GM12878 (cell line): Measurements from ENCODE around the gene RETREG2. TPM values are rescaled to one million over a fixed set of nuclear protein-coding genes. Genes with fewer than 3 reads are reported as not detected.

Source experiments
- ATAC-seq: fragments of 200-7000 bp; cut with Tn5 transposase; 3 replicates; pipeline ENCODE4 v1.9.1; 2020; ENCODE audit warnings: mild to moderate bottlenecking, moderate library complexity
- BruUV-seq: library from RNA; stranded (reverse); fragments of 400-500 nt; replicated peaks from 2 replicates; lab custom pipeline; 2021; lab: Mats Ljungman, UMichigan
- CTCF ChIA-PET: fragments of 300-600 bp; sonication (Branson Sonifier 250); formaldehyde crosslinking; extraction: SDS; loops from one replicate; lab custom pipeline; 2021; ENCODE audit warnings: inconsistent platforms; lab: Yijun Ruan, JAX
- POLR2A ChIA-PET: fragments of 350-600 bp; formaldehyde crosslinking; extraction: SDS; loops from one replicate; lab custom pipeline; 2021; ENCODE audit warnings: inconsistent platforms; lab: Charles Lee
- RAD21 ChIA-PET: fragments of 300-600 bp; sonication (Branson Sonifier 250); formaldehyde crosslinking; loops from one replicate; lab custom pipeline; 2023; ENCODE audit warnings: antibody characterized with exemption; ENCODE audit not compliant: unreplicated experiment; lab: Charles Lee
- SMC1A ChIA-PET: fragments of 300-600 bp; sonication (Branson Sonifier 250); formaldehyde crosslinking; loops from one replicate; lab custom pipeline; 2023; ENCODE audit not compliant: unreplicated experiment, uncharacterized antibody; lab: Charles Lee
- DNase-seq: peaks from one replicate; pipeline ENCODE4 v3.0.0-alpha.2; 2011; ENCODE audit warnings: low read depth, low spot score
- FAIRE-seq: peaks from 3 replicates; lab custom pipeline; 2011; peaks lifted over from hg19 to GRCh38; lab: Jason Lieb, UNC
- H2AFZ ChIP-seq: 2 replicates; pipeline ENCODE4 v1.6.0; 2011; ENCODE audit warnings: low read depth, low read length, control low read depth; ENCODE audit not compliant: control insufficient read depth
- H3K27ac ChIP-seq: 2 replicates; pipeline ENCODE4 v1.5.1; 2011; ENCODE audit warnings: control low read depth; ENCODE audit not compliant: control insufficient read depth, insufficient read depth
- H3K27me3 ChIP-seq, 2 experiments: replicated peaks in 1 of 2; 2 replicates each; pipeline versions ENCODE4 v1.6.0 to v1.6.1; 2011; ENCODE audit warnings: low read length in 1 of 2; ENCODE audit not compliant: control insufficient read depth in 2 of 2, insufficient read depth in 2 of 2
- H3K36me3 ChIP-seq, 2 experiments: 2 replicates each; pipeline ENCODE4 v1.5.1; 2011; ENCODE audit warnings: low read length in 1 of 2; ENCODE audit not compliant: control insufficient read depth in 2 of 2, insufficient read depth in 2 of 2
- H3K4me1 ChIP-seq: 2 replicates; pipeline ENCODE4 v1.6.1; 2011; ENCODE audit warnings: mild to moderate bottlenecking, low read length, moderate library complexity, mixed read lengths; ENCODE audit not compliant: control insufficient read depth, insufficient read depth
- H3K4me2 ChIP-seq: 2 replicates; pipeline ENCODE4 v1.6.0; 2011; ENCODE audit warnings: control low read depth; ENCODE audit not compliant: control insufficient read depth, insufficient read depth
- H3K4me3 ChIP-seq: fragments of 200-600 bp; sonication (generic); 2 replicates; pipeline ENCODE4 v1.5.1; 2016
- H3K79me2 ChIP-seq: 2 replicates; pipeline ENCODE4 v1.6.0; 2011; ENCODE audit warnings: low read length; ENCODE audit not compliant: control insufficient read depth, insufficient read depth
- H3K9ac ChIP-seq: 2 replicates; pipeline ENCODE4 v1.8.0; 2011; ENCODE audit warnings: low read length, control low read depth, mixed read lengths; ENCODE audit not compliant: control insufficient read depth, insufficient read depth
- H3K9me3 ChIP-seq: replicated peaks from 3 replicates; pipeline ENCODE4 v1.5.1; 2011; ENCODE audit warnings: mild to moderate bottlenecking, low read length; ENCODE audit not compliant: control insufficient read depth, insufficient read depth
- H4K20me1 ChIP-seq: 2 replicates; pipeline ENCODE4 v1.6.0; 2011; ENCODE audit not compliant: control insufficient read depth, insufficient read depth
- CHD1 ChIP-seq: IDR thresholded peaks from 2 replicates; pipeline ENCODE4 v1.6.1; 2012; ENCODE audit warnings: low read depth, low read length, improper control_type of control experiment
- CREM ChIP-seq: IDR thresholded peaks from 2 replicates; pipeline ENCODE4 v1.6.1; 2014; ENCODE audit warnings: antibody characterized with exemption, low read depth
- FOXK2 ChIP-seq: fragments of 450-650 bp; IDR thresholded peaks from 2 replicates; pipeline ENCODE4 v1.6.1; 2017; ENCODE audit warnings: mild to moderate bottlenecking, moderate library complexity
- NFYA ChIP-seq: IDR thresholded peaks from 2 replicates; pipeline ENCODE4 v1.6.1; 2011; ENCODE audit warnings: low read depth, mild to moderate bottlenecking, low read length, improper control_type of control experiment, borderline replicate concordance
- NR2F1 ChIP-seq: fragments of 450-650 bp; conservative IDR thresholded peaks from 2 replicates; pipeline ENCODE4 v1.6.1; 2017; ENCODE audit warnings: mild to moderate bottlenecking
- POLR2A ChIP-seq: IDR thresholded peaks from 2 replicates; pipeline ENCODE4 v1.6.1; 2011; ENCODE audit warnings: low read depth, mild to moderate bottlenecking, low read length
- SRF ChIP-seq, 2 experiments: IDR thresholded peaks; 2 replicates each; pipeline ENCODE4 v1.6.1; 2011; ENCODE audit warnings: low read depth in 2 of 2, low read length in 2 of 2, mild to moderate bottlenecking in 1 of 2, moderate library complexity in 1 of 2
- WGBS: methylation state at CpG from one replicate; pipeline ENCODE4 v1.1.6; 2016; ENCODE audit warnings: low lambda C conversion rate; ENCODE audit not compliant: insufficient replicate concordance, insufficient coverage; ENCODE audit errors: missing lambda C conversion rate; 5-methylcytosine and 5-hydroxymethylcytosine counted together
- in situ Hi-C: fragments of 300-500 bp; cut with MboI; formaldehyde crosslinking; loops from 9 replicates; pipeline ENCODE4 v1.14.3; 2018; ENCODE audit warnings: mixed read lengths
- intact Hi-C: fragments of 100-400 bp; cut with micrococcal nuclease; formaldehyde crosslinking; loops from one replicate; pipeline ENCODE4 v1.14.2; 2022; ENCODE audit not compliant: unreplicated experiment
- polyA plus RNA-seq, 11 experiments: library from polyadenylated mRNA; depleted of rRNA in 4 of 11; unstranded in 6 of 11; stranded (reverse) in 5 of 11; fragments of >200 nt; fragmentation: Nextera tagmentation in 4 of 11; fragmentation: Illumina TruSeq in 1 of 11; extraction: Ambion mirVana in 4 of 11; extraction: Trizol in 1 of 11; gene quantifications; 1 replicate in 1 of 11; 2 replicates in 10 of 11; pipeline versions ENCODE4 v1.2.1 to v1.2.3, GENCODE V29; 2011 to 2016; ENCODE audit warnings: inconsistent platforms in 2 of 11, missing spikeins in 2 of 11, low read depth in 1 of 11
- total RNA-seq, 4 experiments: library from RNA; depleted of rRNA in 3 of 4; stranded (reverse); fragments of >200 nt in 3 of 4; fragmentation: Illumina TruSeq in 1 of 4; extraction: Trizol in 1 of 4; gene quantifications; 2 replicates each; pipeline versions ENCODE4 v1.2.1 to v1.2.3, GENCODE V29; 2013 to 2021
- TF ChIP-seq, protein P1 (sequence below): IDR thresholded peaks from 2 replicates; pipeline ENCODE4 v1.6.1; 2012; ENCODE audit warnings: low read depth, low read length, improper control_type of control experiment
- TF ChIP-seq, protein P2 (sequence below), 3 experiments: IDR thresholded peaks in 2 of 3; conservative IDR thresholded peaks in 1 of 3; 2 replicates each; pipeline ENCODE4 v1.5.1; 2011; ENCODE audit warnings: low read depth in 3 of 3, low read length in 3 of 3, mild to moderate bottlenecking in 3 of 3, control low read depth in 2 of 3, moderate library complexity in 2 of 3, inconsistent platforms in 1 of 3, mixed read lengths in 1 of 3; ENCODE audit not compliant: control insufficient read depth in 2 of 3, insufficient read depth in 1 of 3; ENCODE audit errors: extremely low read depth in 1 of 3
- TF ChIP-seq, protein P3 (sequence below): IDR thresholded peaks from 2 replicates; pipeline ENCODE4 v1.6.1; 2011; ENCODE audit warnings: low read depth, low read length, improper control_type of control experiment, borderline replicate concordance
- TF ChIP-seq, protein P4 (sequence below): fragments of 450-650 bp; conservative IDR thresholded peaks from 2 replicates; pipeline ENCODE4 v1.6.1; 2017; ENCODE audit warnings: mild to moderate bottlenecking, moderate library complexity
- TF ChIP-seq, protein P5 (sequence below): fragments of 450-650 bp; IDR thresholded peaks from 2 replicates; pipeline ENCODE4 v1.6.1; 2016; ENCODE audit warnings: mild to moderate bottlenecking

The RETREG2 gene
- total and polyA plus RNA-seq, 10 of the 15 experiments (the other 5 are each of a cell fraction or from before 2014, with no cell fraction given) = 10.1 to 72.0 (median 28.3) TPM

DNA sequence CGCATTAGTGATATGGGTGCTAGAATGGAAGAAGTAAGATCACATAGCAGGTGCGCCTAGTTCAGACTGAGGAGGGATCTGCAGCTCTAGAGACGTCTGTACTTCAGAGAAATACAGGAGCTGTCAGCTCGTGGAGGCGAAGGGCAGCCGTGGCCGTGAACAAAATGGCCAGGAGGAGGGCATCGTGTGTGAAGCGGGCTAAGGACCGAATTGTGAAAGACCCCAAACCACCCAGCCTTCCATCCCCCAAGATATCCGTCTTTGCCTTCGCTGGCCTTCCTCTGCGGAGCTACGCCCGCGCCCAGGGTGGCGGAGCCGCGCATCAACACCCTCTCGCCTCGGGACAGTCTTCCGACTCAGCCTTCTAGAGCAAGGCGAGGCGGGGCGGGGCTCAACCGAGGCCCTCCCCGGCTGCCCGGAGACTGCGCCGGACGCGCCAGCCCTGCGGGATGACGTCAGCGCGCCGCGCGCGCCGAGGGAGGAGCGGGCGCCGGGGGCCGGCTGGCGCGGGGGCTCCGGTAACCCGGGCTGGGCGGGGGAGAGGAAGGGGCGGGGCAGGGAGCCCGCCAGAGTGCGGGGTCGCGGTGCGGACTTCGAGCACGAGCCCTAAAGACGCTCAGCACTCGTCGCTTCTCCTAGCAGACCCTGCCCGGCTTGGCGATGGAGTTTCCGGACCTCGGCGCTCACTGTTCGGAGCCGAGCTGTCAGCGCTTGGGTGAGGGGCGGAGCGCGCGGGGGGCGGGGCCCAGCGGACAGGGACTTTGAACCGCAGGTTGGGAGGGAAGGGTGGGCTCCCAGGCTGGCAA, 28.5 kb downstream of the RETREG2 start, which contains the start of gene ZFAND2B:
ZFAND2B (plus strand) TSS at position 455 of the 806 bp plus-strand sequence; CDS start at position 661, 206 bp downstream.
- ChIA-PET CTCF (interaction anchor here (0.6 to 2.1 kb wide), 14 partner anchors 8 to 88 kb away, joined by 3 to 19 read pairs (median 4); partner anchors contain the start of genes ANKZF1, ATG9A, CNPPD1 and NHEJ1), POLR2A (interaction anchor here (0.6 to 4.0 kb wide), 24 partner anchors 11 to 635 kb away, joined by 3 to 47 read pairs (median 5); partner anchors contain the start of genes ANKZF1, ATG9A, CNPPD1 and DNPEP), SMC1A (interaction anchor here (1.0 to 3.1 kb wide), 13 partner anchors 10 to 89 kb away, joined by 3 to 14 read pairs (median 5); partner anchors contain the start of genes ABCB6, CNPPD1, GLB1L and SLC23A3), RAD21 (interaction anchor here (0.7 to 2.9 kb wide), 14 partner anchors 10 to 88 kb away, joined by 3 to 21 read pairs (median 6); partner anchors contain the start of genes CNPPD1, DNAJB2, GLB1L and SLC23A3)
- Histone ChIP-seq H3K79me2 (no peaks in the 10 kb centered on the region; the same call in 1 of the 2 replicates), H2AFZ (peak within 1 kb of the TSS; percentile 96), H3K9me3 (no peaks in the 10 kb centered on the region), H3K27ac (peak within 1 kb of the TSS; percentile 72), H4K20me1 (no peaks in the 10 kb centered on the region), H3K36me3 (peaks cover 0 to 4% of the 10 kb centered on the region in 2 experiments; a peak in 1 of 4 replicates), H3K4me2 (peak within 1 kb of the TSS; percentile 92), H3K27me3 (no peaks in the 10 kb centered on the region), H3K4me3 (peak within 1 kb of the TSS; percentile 50), H3K9ac (peak within 1 kb of the TSS; percentile 67), H3K4me1 (peaks cover 8% of the 10 kb centered on the region)
- WGBS = under 1% methylated on average over 38 of the region's 76 CpGs
- BruUV-seq = TSS peak; percentile 94
- FAIRE-seq = peak; percentile 49
- DNase-seq = peak; percentile 52
- ATAC-seq = peak; percentile 99
- intact Hi-C loops (loop anchor here (2.0 to 5.0 kb wide), 2 partner anchors 30 to 71 kb away; partner anchors contain the start of genes CNPPD1 and DNAJB2), in situ Hi-C loops (loop anchor here (5.0 kb wide), 1 partner anchor 34 kb away; the partner anchor contains the start of gene SLC23A3)
- TF ChIP-seq CHD1 (no peak), NR2F1 (peak; percentile 50; the same call in 1 of the 2 replicates), CREM (peak; percentile 66; the same call in 1 of the 2 replicates), NFYA (no peak), POLR2A (peak; percentile 99), SRF (IDR thresholded peaks at IDR 0.05; ENCODE audit: low read depth in 2 of 2, low read length in 2 of 2) (peak; percentile 71 to 86), FOXK2 (peak; percentile 45; the same call in 1 of the 2 replicates)
- TF ChIP-seq, protein P1, sequence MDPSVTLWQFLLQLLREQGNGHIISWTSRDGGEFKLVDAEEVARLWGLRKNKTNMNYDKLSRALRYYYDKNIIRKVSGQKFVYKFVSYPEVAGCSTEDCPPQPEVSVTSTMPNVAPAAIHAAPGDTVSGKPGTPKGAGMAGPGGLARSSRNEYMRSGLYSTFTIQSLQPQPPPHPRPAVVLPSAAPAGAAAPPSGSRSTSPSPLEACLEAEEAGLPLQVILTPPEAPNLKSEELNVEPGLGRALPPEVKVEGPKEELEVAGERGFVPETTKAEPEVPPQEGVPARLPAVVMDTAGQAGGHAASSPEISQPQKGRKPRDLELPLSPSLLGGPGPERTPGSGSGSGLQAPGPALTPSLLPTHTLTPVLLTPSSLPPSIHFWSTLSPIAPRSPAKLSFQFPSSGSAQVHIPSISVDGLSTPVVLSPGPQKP = 0 out of 2 replicates have a peak, but pooled peaks have one; percentile 13
- TF ChIP-seq, protein P2, sequence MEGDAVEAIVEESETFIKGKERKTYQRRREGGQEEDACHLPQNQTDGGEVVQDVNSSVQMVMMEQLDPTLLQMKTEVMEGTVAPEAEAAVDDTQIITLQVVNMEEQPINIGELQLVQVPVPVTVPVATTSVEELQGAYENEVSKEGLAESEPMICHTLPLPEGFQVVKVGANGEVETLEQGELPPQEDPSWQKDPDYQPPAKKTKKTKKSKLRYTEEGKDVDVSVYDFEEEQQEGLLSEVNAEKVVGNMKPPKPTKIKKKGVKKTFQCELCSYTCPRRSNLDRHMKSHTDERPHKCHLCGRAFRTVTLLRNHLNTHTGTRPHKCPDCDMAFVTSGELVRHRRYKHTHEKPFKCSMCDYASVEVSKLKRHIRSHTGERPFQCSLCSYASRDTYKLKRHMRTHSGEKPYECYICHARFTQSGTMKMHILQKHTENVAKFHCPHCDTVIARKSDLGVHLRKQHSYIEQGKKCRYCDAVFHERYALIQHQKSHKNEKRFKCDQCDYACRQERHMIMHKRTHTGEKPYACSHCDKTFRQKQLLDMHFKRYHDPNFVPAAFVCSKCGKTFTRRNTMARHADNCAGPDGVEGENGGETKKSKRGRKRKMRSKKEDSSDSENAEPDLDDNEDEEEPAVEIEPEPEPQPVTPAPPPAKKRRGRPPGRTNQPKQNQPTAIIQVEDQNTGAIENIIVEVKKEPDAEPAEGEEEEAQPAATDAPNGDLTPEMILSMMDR (IDR thresholded peaks at IDR 0.05 in 2 of 3, conservative IDR thresholded peaks at IDR 0.05 in 1 of 3; ENCODE audit: control insufficient read depth in 2 of 3, extremely low read depth in 1 of 3, insufficient read depth in 1 of 3, low read depth in 3 of 3, low read length in 3 of 3) = peak in 2 of 3 experiments; percentile 9 to 14; a peak in 1 of 6 replicates
- TF ChIP-seq, protein P3, sequence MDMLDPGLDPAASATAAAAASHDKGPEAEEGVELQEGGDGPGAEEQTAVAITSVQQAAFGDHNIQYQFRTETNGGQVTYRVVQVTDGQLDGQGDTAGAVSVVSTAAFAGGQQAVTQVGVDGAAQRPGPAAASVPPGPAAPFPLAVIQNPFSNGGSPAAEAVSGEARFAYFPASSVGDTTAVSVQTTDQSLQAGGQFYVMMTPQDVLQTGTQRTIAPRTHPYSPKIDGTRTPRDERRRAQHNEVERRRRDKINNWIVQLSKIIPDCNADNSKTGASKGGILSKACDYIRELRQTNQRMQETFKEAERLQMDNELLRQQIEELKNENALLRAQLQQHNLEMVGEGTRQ = no peak
- TF ChIP-seq, protein P4, sequence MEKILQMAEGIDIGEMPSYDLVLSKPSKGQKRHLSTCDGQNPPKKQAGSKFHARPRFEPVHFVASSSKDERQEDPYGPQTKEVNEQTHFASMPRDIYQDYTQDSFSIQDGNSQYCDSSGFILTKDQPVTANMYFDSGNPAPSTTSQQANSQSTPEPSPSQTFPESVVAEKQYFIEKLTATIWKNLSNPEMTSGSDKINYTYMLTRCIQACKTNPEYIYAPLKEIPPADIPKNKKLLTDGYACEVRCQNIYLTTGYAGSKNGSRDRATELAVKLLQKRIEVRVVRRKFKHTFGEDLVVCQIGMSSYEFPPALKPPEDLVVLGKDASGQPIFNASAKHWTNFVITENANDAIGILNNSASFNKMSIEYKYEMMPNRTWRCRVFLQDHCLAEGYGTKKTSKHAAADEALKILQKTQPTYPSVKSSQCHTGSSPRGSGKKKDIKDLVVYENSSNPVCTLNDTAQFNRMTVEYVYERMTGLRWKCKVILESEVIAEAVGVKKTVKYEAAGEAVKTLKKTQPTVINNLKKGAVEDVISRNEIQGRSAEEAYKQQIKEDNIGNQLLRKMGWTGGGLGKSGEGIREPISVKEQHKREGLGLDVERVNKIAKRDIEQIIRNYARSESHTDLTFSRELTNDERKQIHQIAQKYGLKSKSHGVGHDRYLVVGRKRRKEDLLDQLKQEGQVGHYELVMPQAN = peak; percentile 63
- TF ChIP-seq, protein P5, sequence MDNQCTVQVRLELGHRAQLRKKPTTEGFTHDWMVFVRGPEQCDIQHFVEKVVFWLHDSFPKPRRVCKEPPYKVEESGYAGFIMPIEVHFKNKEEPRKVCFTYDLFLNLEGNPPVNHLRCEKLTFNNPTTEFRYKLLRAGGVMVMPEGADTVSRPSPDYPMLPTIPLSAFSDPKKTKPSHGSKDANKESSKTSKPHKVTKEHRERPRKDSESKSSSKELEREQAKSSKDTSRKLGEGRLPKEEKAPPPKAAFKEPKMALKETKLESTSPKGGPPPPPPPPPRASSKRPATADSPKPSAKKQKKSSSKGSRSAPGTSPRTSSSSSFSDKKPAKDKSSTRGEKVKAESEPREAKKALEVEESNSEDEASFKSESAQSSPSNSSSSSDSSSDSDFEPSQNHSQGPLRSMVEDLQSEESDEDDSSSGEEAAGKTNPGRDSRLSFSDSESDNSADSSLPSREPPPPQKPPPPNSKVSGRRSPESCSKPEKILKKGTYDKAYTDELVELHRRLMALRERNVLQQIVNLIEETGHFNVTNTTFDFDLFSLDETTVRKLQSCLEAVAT = peak; percentile 71
